NCI-H345 treated with DMSO at 0.1 percent for 48 hours (cell line): Measurements from ENCODE around the gene CLOCK.

Source experiments
- DNase-seq: peaks from one replicate; lab custom pipeline; 2025; ENCODE audit not compliant: unreplicated experiment; lab: John Stamatoyannopoulos, UW

Gene CLOCK

GRCh38 chr4:55545151-55545550 is 1.6 kb downstream of the CLOCK start:
- DNase-seq: no peak

- no peak for DNase-seq
These were observed 2.9 kb downstream of the CLOCK start for GRCh38 chr4:55543858-55544257.

GRCh38 chr4:55540271-55540670 is 6.4 kb downstream of the CLOCK start:
- no peak for DNase-seq

- no peak for DNase-seq
These were observed 7.1 kb downstream of the CLOCK start for GRCh38 chr4:55539658-55540057.

GRCh38 chr4:55538531-55538930 is 8.2 kb downstream of the CLOCK start:
- DNase-seq: no peak

- DNase-seq: no peak
These were observed 12.4 kb downstream of the CLOCK start for GRCh38 chr4:55534306-55534705.

GRCh38 chr4:55530691-55531090 is 16.0 kb downstream of the CLOCK start:
- DNase-seq: no peak

GRCh38 chr4:55530167-55530566 is 16.5 kb downstream of the CLOCK start:
- no peak for DNase-seq

- no peak for DNase-seq
These were observed 18.2 kb downstream of the CLOCK start for GRCh38 chr4:55528491-55528890.

- DNase-seq: no peak
These were observed 21.7 kb downstream of the CLOCK start for GRCh38 chr4:55524844-55525571.

GRCh38 chr4:55518442-55518841 is 28.3 kb downstream of the CLOCK start:
- no peak for DNase-seq

GRCh38 chr4:55517526-55518229 is 29.0 kb downstream of the CLOCK start:
- DNase-seq: no peak

- no peak for DNase-seq
These were observed 33.7 kb downstream of the CLOCK start for GRCh38 chr4:55512922-55513571.

- DNase-seq: no peak
These were observed 34.6 kb downstream of the CLOCK start for GRCh38 chr4:55512077-55512476.

GRCh38 chr4:55510685-55511084 is 36.0 kb downstream of the CLOCK start:
- DNase-seq: no peak

GRCh38 chr4:55509266-55509665 is 37.4 kb downstream of the CLOCK start:
- no peak for DNase-seq

- no peak for DNase-seq
These were observed 39.1 kb downstream of the CLOCK start for GRCh38 chr4:55507612-55508011.

GRCh38 chr4:55503169-55503568 is 43.5 kb downstream of the CLOCK start:
- no peak for DNase-seq

GRCh38 chr4:55500072-55500471 is 46.6 kb downstream of the CLOCK start:
- no peak for DNase-seq

GRCh38 chr4:55499495-55499894 is 47.2 kb downstream of the CLOCK start:
- DNase-seq: no peak

GRCh38 chr4:55498051-55498450 is 48.7 kb downstream of the CLOCK start:
- no peak for DNase-seq

GRCh38 chr4:55491486-55491885 is 55.2 kb downstream of the CLOCK start:
- no peak for DNase-seq
